Dermis lymphatic vessel endothelial cell (primary cell): ENCODE results near the gene PITPNB. TPM values are rescaled to one million over a fixed set of nuclear protein-coding genes. Genes with fewer than 3 reads are reported as not detected.

Experiments
- total RNA-seq: library from RNA; depleted of rRNA; stranded (reverse); fragments of >200 nt; gene quantifications from 2 replicates; pipeline ENCODE4 v1.2.1, GENCODE V29; 2014

Gene PITPNB
- 25.9 and 32.5 TPM in 2 replicates for total RNA-seq

DNA sequence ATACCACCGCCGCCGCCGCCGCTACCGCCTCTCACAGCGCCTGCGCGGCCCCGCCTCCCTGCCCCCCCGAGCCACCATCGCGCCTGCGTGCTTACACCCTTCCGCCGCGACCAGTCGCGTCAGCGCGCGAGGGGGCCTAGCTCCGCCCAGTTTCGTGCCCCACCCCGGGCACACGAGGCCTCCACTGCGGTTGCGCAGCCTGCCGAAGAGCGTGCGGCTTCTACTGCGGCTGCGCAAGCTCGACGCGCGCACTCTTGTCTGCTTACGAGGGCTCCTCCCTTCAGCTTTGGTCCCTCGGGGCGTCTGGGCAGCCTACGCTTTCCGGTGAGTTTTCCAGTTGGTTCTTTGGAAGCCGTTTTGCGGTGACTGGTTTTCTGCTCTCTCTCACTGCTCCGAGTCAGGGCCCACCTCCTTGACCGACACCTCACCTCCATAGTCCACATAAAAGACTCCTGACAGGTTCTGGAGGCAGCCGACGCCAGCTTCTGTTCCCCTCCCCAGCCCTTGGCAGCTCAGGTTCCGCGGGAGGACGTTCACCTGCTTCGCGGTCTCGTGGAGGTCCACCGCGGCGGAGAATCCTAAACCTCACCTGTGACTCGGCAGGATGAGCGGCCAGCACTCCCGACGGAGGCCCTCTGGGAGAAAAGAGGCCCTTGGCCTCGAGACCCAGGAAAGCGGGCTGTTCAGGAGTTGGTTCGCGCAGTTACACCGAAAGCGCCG, at the start of gene PITPNB:
Gene PITPNB (minus strand): TSS at position 35 of the 720 bp plus-strand sequence. CDS start 65 bp downstream, outside the sequence.

Other genes with a start within 250 kb of the PITPNB start
- 0.17 and 0.22 TPM in 2 replicates for gene MN1, start 117.5 kb downstream of the PITPNB start, total RNA-seq